ENCODE data around the gene LIPC. TPM values are rescaled to one million over a fixed set of nuclear protein-coding genes. Genes with fewer than 3 reads are reported as not detected.

The LIPC gene
- total and polyA plus RNA-seq, 9 of the 15 experiments (the other 6 are each of a cell fraction or from before 2014, with no cell fraction given) = 0.07 to 0.41 (median 0.11) TPM; not detected in 2

- TF ChIP-seq ATF3 (IDR thresholded peaks at IDR 0.05) = peak; percentile 9; the same call in 1 of the 2 replicates
- no peak for TF ChIP-seq ATF3 (CRISPR knock-in tag; conservative IDR thresholded peaks at IDR 0.05)
- 0 out of 2 replicates have a peak, but pooled peaks have one; percentile 37 for TF ChIP-seq HMBOX1 (IDR thresholded peaks at IDR 0.05)
- no peak for TF ChIP-seq ZNF232 (CRISPR knock-in tag; IDR thresholded peaks at IDR 0.05)
- TF ChIP-seq ZNF561 (CRISPR knock-in tag; conservative IDR thresholded peaks at IDR 0.05) = no peak
- TF ChIP-seq RAD51 (IDR thresholded peaks at IDR 0.05; ENCODE audit: borderline replicate concordance, low read depth) = no peak
- TF ChIP-seq ARID1B (IDR thresholded peaks at IDR 0.05) = no peak
- TF ChIP-seq ETV1 (tag; conservative IDR thresholded peaks at IDR 0.05; ENCODE audit: low read depth) = no peak
- TF ChIP-seq SNAPC5 (CRISPR knock-in tag; IDR thresholded peaks at IDR 0.05) = no peak
- TF ChIP-seq JUN (IDR thresholded peaks at IDR 0.05; ENCODE audit: borderline replicate concordance, low read depth, low read length) = no peak
- TF ChIP-seq JUN (CRISPR knock-in tag; IDR thresholded peaks at IDR 0.05; ENCODE audit: borderline replicate concordance) = no peak
- no peak for TF ChIP-seq SP2 (IDR thresholded peaks at IDR 0.05; ENCODE audit: extremely low read depth, low read depth, low read length, poor library complexity, severe bottlenecking)
- peak; percentile 28; the same call in 1 of the 2 replicates for TF ChIP-seq RFX1 (IDR thresholded peaks at IDR 0.05)
- no peak for TF ChIP-seq TCF15 (CRISPR knock-in tag; IDR thresholded peaks at IDR 0.05)
- no peak for TF ChIP-seq FOXK2 (conservative IDR thresholded peaks at IDR 0.05 in 1 of 2, IDR thresholded peaks at IDR 0.05 in 1 of 2; ENCODE audit: low read depth in 2 of 2)
- no peak for TF ChIP-seq SMC3 (conservative IDR thresholded peaks at IDR 0.05; ENCODE audit: insufficient read depth, low read depth, low read length)
- TF ChIP-seq CTBP1 (IDR thresholded peaks at IDR 0.05; ENCODE audit: borderline replicate concordance) = peak; percentile 52; the same call in 1 of the 2 replicates
- TF ChIP-seq NFIC (IDR thresholded peaks at IDR 0.05) = peak; percentile 67
- TF ChIP-seq ZNF77 (CRISPR knock-in tag; IDR thresholded peaks at IDR 0.05) = no peak
- no peak for TF ChIP-seq STAT6 (CRISPR knock-in tag; IDR thresholded peaks at IDR 0.05)
These were observed 73.8 kb downstream of the LIPC start (continued) for GRCh38 chr15:58505581-58505980.
